D721Med (cell line): Measurements from ENCODE around the gene STC2.
A peak's percentile ranks its signal among the peaks of the same experiment; 100 is the strongest.

ENCODE experiments used
- DNase-seq: peaks from one replicate; pipeline ENCODE4 v3.0.0; 2011; ENCODE audit warnings: low spot score; ENCODE audit not compliant: insufficient read length
- FAIRE-seq: peaks from 2 replicates; lab custom pipeline; 2011; peaks lifted over from hg19 to GRCh38; lab: Jason Lieb, UNC
- TF ChIP-seq, protein P1 (sequence below): IDR thresholded peaks from 2 replicates; pipeline ENCODE4 v1.5.1; 2012; ENCODE audit warnings: mild to moderate bottlenecking, control low read depth; ENCODE audit not compliant: insufficient read depth; ENCODE audit errors: missing control alignments

Gene STC2

GRCh38 chr5:173323106-173323798 is 5.0 kb downstream of the STC2 start:
- TF ChIP-seq, protein P1, sequence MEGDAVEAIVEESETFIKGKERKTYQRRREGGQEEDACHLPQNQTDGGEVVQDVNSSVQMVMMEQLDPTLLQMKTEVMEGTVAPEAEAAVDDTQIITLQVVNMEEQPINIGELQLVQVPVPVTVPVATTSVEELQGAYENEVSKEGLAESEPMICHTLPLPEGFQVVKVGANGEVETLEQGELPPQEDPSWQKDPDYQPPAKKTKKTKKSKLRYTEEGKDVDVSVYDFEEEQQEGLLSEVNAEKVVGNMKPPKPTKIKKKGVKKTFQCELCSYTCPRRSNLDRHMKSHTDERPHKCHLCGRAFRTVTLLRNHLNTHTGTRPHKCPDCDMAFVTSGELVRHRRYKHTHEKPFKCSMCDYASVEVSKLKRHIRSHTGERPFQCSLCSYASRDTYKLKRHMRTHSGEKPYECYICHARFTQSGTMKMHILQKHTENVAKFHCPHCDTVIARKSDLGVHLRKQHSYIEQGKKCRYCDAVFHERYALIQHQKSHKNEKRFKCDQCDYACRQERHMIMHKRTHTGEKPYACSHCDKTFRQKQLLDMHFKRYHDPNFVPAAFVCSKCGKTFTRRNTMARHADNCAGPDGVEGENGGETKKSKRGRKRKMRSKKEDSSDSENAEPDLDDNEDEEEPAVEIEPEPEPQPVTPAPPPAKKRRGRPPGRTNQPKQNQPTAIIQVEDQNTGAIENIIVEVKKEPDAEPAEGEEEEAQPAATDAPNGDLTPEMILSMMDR: no peak
- FAIRE-seq (no peak), DNase-seq (no peak)

DNA sequence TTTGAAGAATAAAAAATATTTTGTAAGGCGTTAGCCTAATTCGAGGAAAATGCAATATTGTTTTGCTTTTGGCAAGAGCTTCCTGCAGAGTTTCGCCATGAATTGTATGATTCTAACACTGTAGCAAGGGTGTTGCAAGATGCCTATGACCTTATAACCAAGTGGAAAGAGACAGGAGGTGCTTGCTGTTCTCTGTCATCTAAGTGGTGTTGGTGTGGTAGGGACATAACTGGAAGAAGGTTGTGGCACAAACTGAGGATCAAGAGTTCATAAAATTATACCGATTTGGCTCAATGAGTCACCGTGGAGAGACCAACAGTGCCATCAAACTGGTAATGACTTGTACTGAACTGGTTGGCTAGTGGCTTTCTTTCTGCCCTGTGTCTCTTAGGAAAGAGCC is 6.3 kb downstream of the STC2 start:
- TF ChIP-seq, protein P1: no peak
- DNase-seq (no peak), FAIRE-seq (no peak)

DNA sequence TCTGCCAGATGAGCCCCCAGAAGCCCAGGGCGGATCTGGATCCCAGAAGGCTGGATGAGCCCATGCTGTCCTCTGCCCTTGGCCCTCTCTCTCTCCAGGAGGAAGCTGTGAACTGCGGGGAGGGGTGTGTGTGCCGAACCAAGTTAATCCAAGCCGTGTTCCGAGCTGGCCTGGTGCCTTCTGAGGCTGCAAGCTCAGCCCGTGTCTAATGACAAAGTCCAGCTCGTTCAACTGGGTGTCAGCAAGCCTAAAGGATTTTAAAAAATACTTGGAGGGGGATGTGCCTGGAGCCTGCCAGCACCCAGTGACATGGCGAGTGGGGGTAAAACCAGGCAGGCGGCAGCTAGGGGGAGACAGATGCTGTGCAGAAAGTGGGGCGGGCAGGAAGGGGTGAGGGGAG is 8.0 kb downstream of the STC2 start:
- DNase-seq (no peak), FAIRE-seq (no peak)
- TF ChIP-seq, protein P1: peak; percentile 14

DNA sequence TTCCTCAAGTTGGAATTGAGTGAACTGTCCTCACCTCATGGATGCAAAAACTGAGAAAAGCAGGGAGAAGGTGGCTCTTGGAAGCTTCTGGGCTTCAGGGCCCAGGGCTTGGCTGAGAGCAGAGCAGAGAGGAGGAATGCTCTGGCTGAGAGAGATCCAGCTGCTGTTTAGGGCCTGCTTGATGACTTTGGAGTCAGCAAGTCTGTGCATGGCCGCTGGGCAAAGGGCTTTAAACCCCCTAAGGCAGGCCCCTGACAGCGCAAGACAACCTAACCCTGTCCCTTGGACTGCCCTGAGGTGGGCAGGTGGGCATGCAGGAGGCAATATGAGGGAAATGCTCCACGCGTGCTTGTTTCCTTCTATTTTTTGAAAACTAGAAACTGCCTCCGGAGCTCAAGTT is 8.6 kb downstream of the STC2 start:
- TF ChIP-seq, protein P1: no peak
- no peak for FAIRE-seq
- DNase-seq: no peak

DNA sequence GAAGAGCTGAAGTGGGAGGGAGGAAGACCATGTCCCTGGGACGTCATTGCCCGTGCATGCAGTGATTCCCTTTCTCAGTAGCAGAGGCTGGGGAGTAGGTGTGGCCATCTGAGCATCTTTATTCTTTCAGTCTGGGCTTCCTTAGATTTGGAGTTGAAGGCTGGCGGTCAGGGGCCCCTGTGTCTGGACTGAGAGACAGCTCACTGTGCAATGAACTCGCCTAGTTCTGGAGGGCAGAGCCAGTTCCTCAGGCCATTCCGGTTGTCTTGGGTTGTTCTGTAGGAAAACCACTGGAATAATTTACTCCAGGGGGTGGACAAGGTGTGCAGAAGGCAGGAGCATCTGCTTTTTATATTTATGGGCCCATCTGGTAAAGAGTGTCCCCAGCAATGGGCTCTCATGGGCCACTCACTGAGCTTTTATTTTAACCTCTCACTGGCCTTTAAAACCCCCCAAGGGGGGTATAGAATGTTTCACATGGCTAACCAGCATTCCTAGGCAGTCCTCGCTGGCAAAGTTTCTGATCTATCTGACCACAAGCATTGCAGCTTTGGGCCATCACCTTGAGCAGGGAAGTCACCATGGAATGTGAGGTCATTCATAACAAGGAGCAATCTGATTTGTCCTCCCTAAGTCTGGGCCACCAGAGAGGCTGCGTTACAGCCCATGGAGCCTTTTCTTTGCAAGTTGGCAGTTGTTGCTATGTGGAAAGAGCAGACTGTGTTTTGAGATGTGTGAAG is 9.2 kb downstream of the STC2 start:
- DNase-seq (no peak), FAIRE-seq (no peak)
- TF ChIP-seq, protein P1: no peak

DNA sequence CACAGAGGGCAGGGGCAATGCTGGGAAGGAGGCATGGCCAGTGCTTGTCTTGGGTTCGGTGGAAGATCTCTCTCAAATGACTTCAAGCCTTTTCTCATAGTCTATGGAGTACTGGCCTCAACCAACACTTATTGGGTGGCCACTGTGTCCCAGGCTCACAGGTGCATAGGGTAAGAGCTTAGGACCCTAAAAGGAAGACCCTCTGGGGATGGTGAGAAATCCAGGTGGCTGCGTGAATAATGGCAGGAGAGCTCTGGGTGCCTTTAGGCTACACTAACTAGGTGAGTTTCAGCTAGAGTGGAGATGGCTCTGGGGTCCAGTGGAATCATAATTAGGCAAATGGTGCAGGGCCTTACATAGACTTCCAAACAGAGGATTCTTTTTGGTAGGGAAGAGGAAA is 9.9 kb downstream of the STC2 start:
- DNase-seq (no peak), FAIRE-seq (no peak)
- TF ChIP-seq, protein P1: no peak

- FAIRE-seq (no peak), DNase-seq (no peak)
- TF ChIP-seq, protein P1: no peak
These were observed 10.4 kb downstream of the STC2 start for GRCh38 chr5:173317852-173318251.
